CD4-positive, alpha-beta T cell treated with Interleukin-17A for 4 hours (primary cell): ENCODE measurements around the gene FTL.

Experiments
- DNase-seq: peaks from one replicate; pipeline ENCODE4 v3.0.0-alpha.2; 2020; ENCODE audit warnings: mixed read lengths

Gene FTL

DNA sequence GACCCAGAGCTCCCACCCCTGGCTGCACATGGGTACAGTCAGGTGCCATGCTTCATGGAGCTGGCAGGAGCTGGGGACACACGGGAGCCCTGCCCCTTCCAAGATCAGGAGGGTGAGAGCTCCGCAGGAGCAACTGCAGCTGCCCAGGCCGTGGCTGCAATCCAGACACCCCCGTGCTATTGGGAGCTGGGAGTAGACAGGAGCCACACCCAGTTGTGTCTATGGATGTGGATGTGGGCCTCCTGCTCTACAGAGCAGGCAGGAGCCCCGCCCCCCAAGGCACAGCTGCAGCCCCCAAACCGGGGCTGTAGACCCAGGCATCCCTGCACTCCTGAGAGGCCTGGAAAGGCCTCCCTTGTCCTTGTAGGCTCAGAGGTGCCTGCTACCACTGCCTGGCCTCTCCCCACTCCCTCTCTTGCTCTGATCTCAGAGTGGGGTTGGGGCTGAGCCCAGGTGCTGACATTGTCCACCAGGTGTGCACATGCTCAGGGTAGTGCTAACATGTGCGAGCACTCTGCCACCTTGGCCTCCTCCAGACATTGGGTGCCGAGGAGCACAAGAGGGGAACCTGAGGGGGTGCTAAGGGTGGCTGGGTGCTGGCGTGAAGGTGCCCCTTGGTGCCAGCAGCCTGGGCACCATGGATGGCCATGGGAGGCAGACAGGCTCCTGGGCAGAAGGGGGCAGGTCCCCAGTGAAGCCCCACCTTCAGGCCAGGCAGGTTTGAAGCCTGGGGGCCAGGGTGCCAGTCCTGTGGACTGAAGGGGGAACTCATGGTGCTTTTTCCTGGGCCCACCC lies 18.4 kb upstream of the FTL start:
- no peak for DNase-seq

DNA sequence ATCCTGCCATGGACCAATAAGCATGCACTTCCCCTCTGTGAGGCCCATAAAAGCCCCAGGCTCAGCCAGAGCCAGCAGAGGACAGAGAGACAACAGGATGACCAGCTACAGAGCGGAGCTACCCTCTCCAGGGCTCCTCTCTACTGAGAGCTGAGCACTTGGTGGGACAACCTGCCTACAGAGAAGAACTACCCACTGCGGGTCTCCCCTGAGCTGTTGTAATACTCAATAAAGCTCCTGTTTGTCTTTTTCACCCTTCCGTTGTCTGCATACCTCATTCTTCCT lies 17.9 kb upstream of the FTL start:
- no peak for DNase-seq

- DNase-seq: no peak
Observed at GRCh38 chr19:48950159-48950558, 14.9 kb upstream of the FTL start.

- DNase-seq: no peak
Observed at GRCh38 chr19:48950830-48951519, 14.1 kb upstream of the FTL start.

GRCh38 chr19:48953141-48953540 lies 12.0 kb upstream of the FTL start:
- no peak for DNase-seq

- DNase-seq: no peak
Observed at GRCh38 chr19:48953990-48954594, 11.0 kb upstream of the FTL start.

- DNase-seq: peak; percentile 91
Observed at GRCh38 chr19:48954595-48955307, 10.4 kb upstream of the FTL start, which contains the start of gene BAX. BAX (plus strand) TSS chr19:48954875; CDS start chr19:48954929, 54 bp downstream.

DNA sequence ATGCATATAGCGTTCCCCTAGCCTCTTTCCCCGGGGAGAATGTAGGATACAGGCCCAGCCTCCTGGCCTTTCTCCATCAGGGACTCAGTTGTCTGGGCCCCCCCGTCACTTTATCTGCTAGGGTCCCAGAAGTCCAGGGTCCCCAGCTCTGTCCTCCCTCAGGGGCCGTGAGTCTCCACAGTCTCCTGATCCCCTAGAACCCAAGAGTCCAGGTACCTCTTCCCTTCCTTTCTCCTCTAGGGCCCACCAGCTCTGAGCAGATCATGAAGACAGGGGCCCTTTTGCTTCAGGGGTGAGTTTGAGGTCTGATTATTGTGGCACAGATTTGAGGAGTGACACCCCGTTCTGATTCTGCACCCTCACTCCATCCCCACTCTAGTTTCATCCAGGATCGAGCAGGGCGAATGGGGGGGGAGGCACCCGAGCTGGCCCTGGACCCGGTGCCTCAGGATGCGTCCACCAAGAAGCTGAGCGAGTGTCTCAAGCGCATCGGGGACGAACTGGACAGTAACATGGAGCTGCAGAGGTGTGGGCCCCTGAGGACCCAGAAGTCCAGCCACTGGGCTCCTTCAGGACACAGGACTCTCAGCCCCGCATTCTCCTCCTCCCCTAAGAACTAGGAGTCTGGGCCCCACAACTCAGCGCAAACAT lies 9.7 kb upstream of the FTL start:
- DNase-seq: no peak

DNA sequence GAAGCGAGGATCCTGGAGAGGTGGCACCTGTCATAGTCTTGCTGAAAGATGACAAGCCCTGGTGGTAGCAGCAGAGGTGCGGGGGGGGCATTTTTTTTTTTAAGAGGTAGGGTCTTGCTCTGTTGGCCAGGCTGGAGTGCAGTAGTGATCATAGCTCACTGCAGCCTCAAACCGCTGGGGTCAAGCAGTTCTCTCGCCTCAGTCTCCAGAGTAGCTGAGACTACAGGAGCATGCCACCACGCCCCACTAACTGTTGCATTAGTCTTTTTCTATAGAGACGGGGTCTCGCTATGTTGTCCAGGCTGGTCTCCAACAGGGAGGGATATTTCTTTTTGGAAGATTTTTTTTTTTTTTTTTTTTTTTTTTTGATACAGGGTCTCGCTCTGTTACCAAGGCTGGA lies 7.1 kb upstream of the FTL start:
- DNase-seq: no peak

GRCh38 chr19:48959341-48960239 lies 5.5 kb upstream of the FTL start:
- no peak for DNase-seq

DNA sequence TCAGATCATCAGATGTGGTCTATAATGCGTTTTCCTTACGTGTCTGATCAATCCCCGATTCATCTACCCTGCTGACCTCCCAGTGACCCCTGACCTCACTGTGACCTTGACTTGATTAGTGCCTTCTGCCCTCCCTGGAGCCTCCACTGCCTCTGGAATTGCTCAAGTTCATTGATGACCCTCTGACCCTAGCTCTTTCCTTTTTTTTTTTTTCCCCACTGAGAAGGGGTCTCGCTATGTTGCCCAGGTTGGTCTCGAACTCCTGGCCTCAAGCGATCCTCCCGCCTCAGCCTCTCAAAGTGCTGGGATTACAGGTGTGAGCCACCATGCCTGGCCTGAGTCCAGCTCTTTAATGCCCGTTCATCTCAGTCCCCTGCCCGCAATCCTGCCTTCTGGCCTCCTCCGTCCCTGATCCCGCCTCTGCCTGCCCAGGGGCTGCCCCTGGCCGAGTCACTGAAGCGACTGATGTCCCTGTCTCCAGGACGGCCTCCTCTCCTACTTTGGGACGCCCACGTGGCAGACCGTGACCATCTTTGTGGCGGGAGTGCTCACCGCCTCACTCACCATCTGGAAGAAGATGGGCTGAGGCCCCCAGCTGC lies 4.0 kb upstream of the FTL start:
- DNase-seq: no peak

GRCh38 chr19:48961673-48962028 lies 3.5 kb upstream of the FTL start:
- DNase-seq: no peak

DNA sequence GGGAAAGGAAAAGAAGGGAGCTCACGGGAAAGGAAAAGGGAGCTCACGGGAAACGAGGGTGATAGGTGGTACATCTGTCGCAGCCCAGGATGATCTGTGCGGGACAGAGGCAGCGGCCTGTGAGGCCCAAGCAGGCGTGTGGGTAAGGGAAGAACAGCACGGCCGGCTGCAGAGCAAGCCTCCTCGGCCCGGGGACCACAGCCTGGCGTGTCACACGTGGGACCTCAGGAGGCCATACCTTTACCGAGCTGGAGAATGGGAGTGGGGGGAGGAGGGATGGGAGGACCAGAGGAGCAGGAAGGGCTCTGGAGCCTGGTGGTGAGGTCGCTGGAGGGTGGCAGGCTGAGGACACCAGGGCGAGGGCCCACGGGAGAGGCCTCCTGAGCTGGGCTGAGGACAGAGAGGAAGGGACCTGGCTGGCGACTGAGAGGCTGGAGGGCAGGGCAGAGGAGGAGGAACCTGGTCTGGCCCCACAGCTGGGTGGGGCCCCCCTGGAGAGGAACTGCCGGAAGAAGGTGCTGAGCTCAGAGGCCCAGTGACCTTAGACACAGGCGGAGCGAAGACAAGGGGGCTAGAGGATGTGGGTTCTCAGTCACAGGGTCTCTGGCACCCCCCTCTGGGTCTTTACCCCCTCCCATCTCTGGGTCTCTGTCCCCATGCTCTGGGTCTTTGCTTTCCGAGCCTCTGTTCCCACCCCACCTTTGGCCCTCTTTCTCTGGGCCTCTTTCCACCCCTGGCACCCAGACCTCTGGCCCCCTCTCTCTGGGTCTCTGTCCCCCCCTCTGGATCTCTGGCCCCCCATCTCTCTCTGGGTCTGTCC lies 2.9 kb upstream of the FTL start:
- DNase-seq: peak; percentile 51

GRCh38 chr19:48962849-48963165 lies 2.3 kb upstream of the FTL start:
- DNase-seq: no peak

DNA sequence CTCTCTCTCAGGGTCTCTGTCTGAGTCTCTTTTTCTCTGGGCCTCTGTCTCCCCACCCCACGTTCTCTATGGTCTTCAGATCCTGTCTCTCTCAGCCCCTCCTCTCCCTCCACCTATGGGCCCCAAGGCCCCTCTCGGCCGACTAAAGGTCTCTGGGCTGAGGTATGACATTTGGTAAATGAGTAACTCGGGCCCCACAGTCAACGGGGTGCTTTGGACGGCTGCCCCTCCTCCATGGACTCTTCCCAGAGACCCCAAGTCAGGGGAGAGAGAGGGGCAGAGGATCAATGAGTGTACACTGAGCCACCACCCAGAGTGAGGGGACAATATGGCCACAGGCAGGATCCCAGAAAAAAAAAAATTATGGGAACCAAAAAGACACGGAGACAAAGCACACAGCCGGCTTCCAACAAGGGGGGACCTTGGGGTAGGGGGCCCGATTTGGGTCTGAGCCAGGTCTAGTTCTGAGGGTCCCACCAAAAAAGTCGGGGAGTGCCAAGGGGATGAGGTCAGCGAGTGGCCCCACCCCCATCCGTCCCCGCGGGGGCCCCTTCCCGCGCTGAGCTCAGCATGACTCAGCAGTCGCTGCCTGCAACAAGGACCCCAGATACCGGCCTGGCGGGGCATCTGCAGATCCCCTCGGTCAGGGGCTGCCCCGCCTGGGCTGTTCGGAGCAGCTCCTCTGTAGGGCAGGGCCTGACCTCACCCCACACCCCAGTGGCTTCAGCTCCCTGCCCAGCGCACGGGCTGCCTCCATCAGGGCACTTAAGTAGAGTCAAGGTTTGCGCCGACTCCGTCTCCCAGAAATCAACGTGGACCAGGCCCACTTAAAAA lies 1.5 kb upstream of the FTL start:
- peak; percentile 66 for DNase-seq

DNA sequence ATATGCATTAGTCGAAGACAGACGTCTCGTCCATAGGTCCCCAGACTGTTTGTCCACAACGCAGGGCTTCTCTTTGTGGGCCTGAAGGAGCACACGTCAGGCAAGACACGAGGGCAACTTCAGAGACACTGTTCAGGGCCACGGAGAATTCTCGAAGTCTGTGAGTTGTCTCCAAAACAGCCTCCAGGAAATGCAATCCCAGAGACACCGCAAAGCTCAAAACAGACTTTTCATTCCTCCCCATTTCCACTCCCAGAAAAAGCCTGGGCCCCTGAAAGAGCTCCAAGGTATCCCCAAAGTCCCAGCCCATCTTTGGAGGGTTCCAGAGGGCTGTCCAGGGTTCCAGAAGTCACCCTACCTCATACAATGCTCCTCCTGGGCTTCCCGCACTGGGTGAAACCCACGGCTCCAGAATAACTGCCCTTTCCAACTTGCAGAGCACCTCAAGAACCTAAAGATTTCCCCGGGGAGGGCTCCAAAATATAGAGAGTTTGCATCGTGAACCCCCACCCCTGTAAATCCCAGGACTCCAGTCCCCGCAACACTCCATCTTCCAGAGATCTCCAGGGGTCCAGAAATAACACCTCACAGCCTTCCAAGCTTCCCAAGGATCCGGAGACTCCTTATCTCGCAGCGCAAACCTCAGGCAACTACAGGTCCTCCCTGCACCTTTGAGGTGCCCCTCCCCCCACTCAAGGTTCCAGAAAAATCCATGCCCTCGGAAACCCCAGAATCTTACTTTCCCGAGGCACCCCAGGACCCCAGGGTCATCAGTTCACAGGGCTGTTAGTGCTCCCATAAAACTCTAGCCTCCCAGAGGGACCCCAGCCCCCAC lies 687 bp upstream of the FTL start:
- DNase-seq: no peak

- peak; percentile 90 for DNase-seq
Observed at GRCh38 chr19:48965806-48966540, 864 bp downstream of the FTL start.
